H1 (cell line): ENCODE measurements around the gene DNAJC16. TPM values are rescaled to one million over a fixed set of nuclear protein-coding genes. Genes with fewer than 3 reads are reported as not detected.

ENCODE experiments used
- CTCF ChIA-PET: fragments of 300-600 bp; sonication (Branson Sonifier 250); formaldehyde crosslinking; loops from one replicate; lab custom pipeline; 2021; ENCODE audit not compliant: partially characterized antibody; lab: Charles Lee
- POLR2A ChIA-PET: fragments of 300-600 bp; sonication (Branson Sonifier 250); formaldehyde crosslinking; loops from one replicate; lab custom pipeline; 2021; ENCODE audit warnings: inconsistent platforms; ENCODE audit not compliant: partially characterized antibody; lab: Charles Lee
- DNase-seq, 2 experiments: peaks; one replicate each; pipeline versions ENCODE4 v3.0.0 to v3.0.0-alpha.2; 2010 to 2022; ENCODE audit warnings: low spot score in 2 of 2, low read depth in 1 of 2, mixed read lengths in 1 of 2
- FAIRE-seq: peaks from 2 replicates; lab custom pipeline; 2011; peaks lifted over from hg19 to GRCh38; lab: Jason Lieb, UNC
- H2AFZ ChIP-seq: 2 replicates; pipeline ENCODE4 v1.8.1; 2012; ENCODE audit warnings: low read length, inconsistent platforms
- H2AK5ac ChIP-seq: 2 replicates; pipeline ENCODE4 v1.6.1; 2013; ENCODE audit warnings: low read depth, low read length
- H2BK120ac ChIP-seq: replicated peaks from 2 replicates; pipeline ENCODE3; 2013; ENCODE audit warnings: low read depth, low read length, inconsistent platforms
- H2BK12ac ChIP-seq: 2 replicates; pipeline ENCODE4 v1.6.1; 2013; ENCODE audit warnings: low read depth, low read length
- H2BK15ac ChIP-seq: 2 replicates; pipeline ENCODE4 v1.6.1; 2013; ENCODE audit warnings: low read length
- H2BK20ac ChIP-seq: 2 replicates; pipeline ENCODE4 v1.6.1; 2013; ENCODE audit warnings: low read length
- H2BK5ac ChIP-seq: 2 replicates; pipeline ENCODE4 v1.6.1; 2013; ENCODE audit warnings: low read depth, low read length
- H3K14ac ChIP-seq: 2 replicates; pipeline ENCODE4 v1.6.1; 2013; ENCODE audit warnings: inconsistent platforms; ENCODE audit not compliant: insufficient read length
- H3K18ac ChIP-seq: 2 replicates; pipeline ENCODE4 v1.6.1; 2013; ENCODE audit warnings: low read length; ENCODE audit errors: extremely low read depth
- H3K23ac ChIP-seq: 2 replicates; pipeline ENCODE4 v1.6.1; 2013; ENCODE audit warnings: inconsistent platforms; ENCODE audit not compliant: insufficient read length
- H3K23me2 ChIP-seq: 2 replicates; pipeline ENCODE4 v1.6.1; 2013; ENCODE audit warnings: low read depth, low read length
- H3K27ac ChIP-seq: 2 replicates; pipeline ENCODE4 v1.6.1; 2011; ENCODE audit warnings: low read depth, low read length, inconsistent platforms
- H3K27me3 ChIP-seq, 4 experiments: replicated peaks in 1 of 4; 1 replicate in 1 of 4; 2 replicates in 3 of 4; pipeline versions ENCODE4 v1.6.1 to v1.8.1; 2011 to 2013; ENCODE audit warnings: low read length in 3 of 4, mild to moderate bottlenecking in 3 of 4, inconsistent platforms in 2 of 4, mixed read lengths in 2 of 4, moderate library complexity in 1 of 4; ENCODE audit not compliant: control insufficient read depth in 3 of 4, insufficient read depth in 3 of 4; ENCODE audit errors: extremely low read depth in 1 of 4
- H3K36me3 ChIP-seq, 4 experiments: 2 replicates each; pipeline versions ENCODE4 v1.6.1 to v1.8.1; 2011 to 2013; ENCODE audit warnings: mild to moderate bottlenecking in 4 of 4, low read length in 3 of 4, moderate library complexity in 2 of 4, control low read depth in 1 of 4, inconsistent platforms in 1 of 4; ENCODE audit not compliant: insufficient read depth in 4 of 4, control insufficient read depth in 2 of 4
- H3K4ac ChIP-seq: replicated peaks from 2 replicates; pipeline ENCODE3; 2013; ENCODE audit warnings: low read length, low read depth, mixed read lengths, inconsistent platforms; ENCODE audit not compliant: insufficient read length
- H3K4me1 ChIP-seq, 4 experiments: replicated peaks in 1 of 4; 1 replicate in 1 of 4; 2 replicates in 3 of 4; pipeline versions ENCODE4 v1.6.1 to v1.8.1; 2011 to 2013; ENCODE audit warnings: low read length in 3 of 4, inconsistent platforms in 2 of 4, mixed read lengths in 1 of 4; ENCODE audit not compliant: insufficient read depth in 4 of 4, control insufficient read depth in 3 of 4
- H3K4me2 ChIP-seq, 2 experiments: 2 replicates each; pipeline versions ENCODE4 v1.6.1 to v1.8.1; 2011 to 2013; ENCODE audit warnings: low read depth in 2 of 2, low read length in 2 of 2, control low read depth in 1 of 2, inconsistent platforms in 1 of 2, mild to moderate bottlenecking in 1 of 2; ENCODE audit not compliant: insufficient read depth in 1 of 2
- H3K4me3 ChIP-seq, 4 experiments: fragments of 200-600, 300-600 bp in 1 of 4; sonication (generic), shearing (Covaris generic), sonication (Bioruptor Twin) in 1 of 4; 2 replicates each; pipeline versions ENCODE4 v1.5.1 to v1.8.1; 2011 to 2016; ENCODE audit warnings: low read length in 4 of 4, low read depth in 3 of 4, control low read depth in 2 of 4, inconsistent platforms in 2 of 4, mild to moderate bottlenecking in 2 of 4, mixed read lengths in 1 of 4, moderate library complexity in 1 of 4; ENCODE audit not compliant: insufficient read depth in 2 of 4; ENCODE audit errors: extremely low read depth in 1 of 4
- H3K56ac ChIP-seq: replicated peaks from 2 replicates; pipeline ENCODE3; 2013; ENCODE audit warnings: low read depth, mild to moderate bottlenecking, mixed read lengths, low read length, inconsistent platforms; ENCODE audit not compliant: insufficient read length
- H3K79me1 ChIP-seq: 2 replicates; pipeline ENCODE4 v1.6.1; 2013; ENCODE audit warnings: low read depth, low read length, control low read depth
- H3K79me2 ChIP-seq, 2 experiments: 2 replicates each; pipeline versions ENCODE4 v1.6.1 to v1.8.1; 2012 to 2013; ENCODE audit warnings: low read length in 2 of 2, mild to moderate bottlenecking in 2 of 2, inconsistent platforms in 1 of 2; ENCODE audit not compliant: insufficient read depth in 2 of 2, control insufficient read depth in 1 of 2
- H3K9ac ChIP-seq, 4 experiments: replicated peaks in 1 of 4; 1 replicate in 1 of 4; 2 replicates in 3 of 4; pipeline versions ENCODE4 v1.6.1 to v1.8.1; 2011 to 2013; ENCODE audit warnings: low read depth in 3 of 4, low read length in 3 of 4, control low read depth in 2 of 4, mild to moderate bottlenecking in 2 of 4, moderate library complexity in 2 of 4, inconsistent platforms in 1 of 4; ENCODE audit errors: extremely low read depth in 1 of 4
- H3K9me3 ChIP-seq, 2 experiments: 2 replicates each; pipeline versions ENCODE4 v1.6.1 to v1.8.1; 2012 to 2013; ENCODE audit warnings: mild to moderate bottlenecking in 2 of 2, moderate library complexity in 2 of 2, control low read depth in 1 of 2, inconsistent platforms in 1 of 2, low read depth in 1 of 2, low read length in 1 of 2, mixed read lengths in 1 of 2; ENCODE audit not compliant: insufficient read depth in 2 of 2
- H4K20me1 ChIP-seq, 2 experiments: replicated peaks in 1 of 2; 2 replicates each; pipeline versions ENCODE3 to v1.8.1; 2011 to 2013; ENCODE audit warnings: inconsistent platforms in 2 of 2, low read length in 2 of 2, mild to moderate bottlenecking in 1 of 2; ENCODE audit not compliant: insufficient read depth in 2 of 2, control insufficient read depth in 1 of 2
- H4K5ac ChIP-seq: 2 replicates; pipeline ENCODE4 v1.6.1; 2013; ENCODE audit warnings: low read length, low read depth, mixed read lengths, inconsistent platforms; ENCODE audit not compliant: insufficient read length
- H4K8ac ChIP-seq: 2 replicates; pipeline ENCODE4 v1.8.0; 2013; ENCODE audit warnings: mild to moderate bottlenecking, moderate library complexity, low read length, inconsistent platforms; ENCODE audit not compliant: insufficient read depth; ENCODE audit errors: extremely low read depth
- H4K91ac ChIP-seq: replicated peaks from 2 replicates; pipeline ENCODE3; 2013; ENCODE audit warnings: low read length, mixed read lengths, inconsistent platforms; ENCODE audit not compliant: insufficient read length
- ASH2L ChIP-seq: fragments of 200-600, 300-600 bp; sonication (generic); IDR thresholded peaks from one replicate; pipeline ENCODE4 v1.7.1; 2017; ENCODE audit warnings: low read length
- EGR1 ChIP-seq: IDR thresholded peaks from 2 replicates; pipeline ENCODE4 v1.6.1; 2011; ENCODE audit warnings: low read depth, low read length, borderline replicate concordance
- POLR2AphosphoS5 ChIP-seq: IDR thresholded peaks from 2 replicates; pipeline ENCODE4 v1.6.1; 2011; ENCODE audit warnings: low read depth, low read length
- SUZ12 ChIP-seq: fragments of 200-600 bp; sonication (generic); IDR thresholded peaks from 2 replicates; pipeline ENCODE4 v1.6.1; 2012; ENCODE audit warnings: mild to moderate bottlenecking, inconsistent platforms, low read length, moderate library complexity, mixed read lengths
- TAF7 ChIP-seq: optimal IDR thresholded peaks from 2 replicates; pipeline ENCODE3; 2011; ENCODE audit warnings: low read depth, mild to moderate bottlenecking, inconsistent platforms, low read length, moderate library complexity, borderline replicate concordance
- TBP ChIP-seq: IDR thresholded peaks from 2 replicates; pipeline ENCODE4 v1.6.1; 2011; ENCODE audit warnings: low read depth, low read length, improper control_type of control experiment
- WGBS, 2 experiments: shearing (Covaris generic) in 1 of 2; methylation state at CpG; one replicate each; pipeline versions ENCODE4 v1.1.6 to v1.1.7; 2013 to 2015; ENCODE audit warnings: low lambda C conversion rate in 2 of 2, mixed read lengths in 2 of 2, inconsistent platforms in 1 of 2, low coverage in 1 of 2, missing lambda C conversion rate in 1 of 2; ENCODE audit not compliant: insufficient replicate concordance in 2 of 2, insufficient coverage in 1 of 2, insufficient read length in 1 of 2; ENCODE audit errors: extremely low coverage in 1 of 2, missing lambda C conversion rate in 1 of 2; 5-methylcytosine and 5-hydroxymethylcytosine counted together
- polyA plus RNA-seq, 7 experiments: library from polyadenylated mRNA; depleted of rRNA in 3 of 7; stranded (reverse) in 5 of 7; unstranded in 2 of 7; fragments of >200 nt in 5 of 7; fragments of 200-250 nt in 2 of 7; gene quantifications; 1 replicate in 5 of 7; 2 replicates in 1 of 7; 4 replicates in 1 of 7; pipeline versions ENCODE4 v1.2.1 to v1.2.3, GENCODE V29; 2011 to 2013; ENCODE audit warnings: missing spikeins in 2 of 7, mixed read lengths in 2 of 7
- total RNA-seq: library from RNA; stranded (reverse); fragmentation: NEBNext Ultra II Directional; extraction: Animal tissue kit (Norgen Biotek cat#: 25700); gene quantifications from 2 replicates; pipeline ENCODE4 v1.2.1, GENCODE V29; 2021
- TF ChIP-seq, protein P1 (sequence below): IDR thresholded peaks from 2 replicates; pipeline ENCODE4 v1.6.1; 2012; ENCODE audit warnings: inconsistent platforms
- TF ChIP-seq, protein P2 (sequence below), 3 experiments: IDR thresholded peaks; 1 replicate in 2 of 3; 2 replicates in 1 of 3; pipeline versions ENCODE4 v1.5.1 to v1.6.1; 2011; ENCODE audit warnings: low read length in 3 of 3, mild to moderate bottlenecking in 3 of 3, inconsistent platforms in 2 of 3, low read depth in 1 of 3, moderate library complexity in 1 of 3; ENCODE audit not compliant: insufficient read depth in 1 of 3; ENCODE audit errors: control extremely low read depth in 1 of 3

Gene DNAJC16
- total and polyA plus RNA-seq, 2 of the 8 experiments (the other 6 are each of a cell fraction or from before 2014, with no cell fraction given): 7.9 to 23.3 TPM

DNA sequence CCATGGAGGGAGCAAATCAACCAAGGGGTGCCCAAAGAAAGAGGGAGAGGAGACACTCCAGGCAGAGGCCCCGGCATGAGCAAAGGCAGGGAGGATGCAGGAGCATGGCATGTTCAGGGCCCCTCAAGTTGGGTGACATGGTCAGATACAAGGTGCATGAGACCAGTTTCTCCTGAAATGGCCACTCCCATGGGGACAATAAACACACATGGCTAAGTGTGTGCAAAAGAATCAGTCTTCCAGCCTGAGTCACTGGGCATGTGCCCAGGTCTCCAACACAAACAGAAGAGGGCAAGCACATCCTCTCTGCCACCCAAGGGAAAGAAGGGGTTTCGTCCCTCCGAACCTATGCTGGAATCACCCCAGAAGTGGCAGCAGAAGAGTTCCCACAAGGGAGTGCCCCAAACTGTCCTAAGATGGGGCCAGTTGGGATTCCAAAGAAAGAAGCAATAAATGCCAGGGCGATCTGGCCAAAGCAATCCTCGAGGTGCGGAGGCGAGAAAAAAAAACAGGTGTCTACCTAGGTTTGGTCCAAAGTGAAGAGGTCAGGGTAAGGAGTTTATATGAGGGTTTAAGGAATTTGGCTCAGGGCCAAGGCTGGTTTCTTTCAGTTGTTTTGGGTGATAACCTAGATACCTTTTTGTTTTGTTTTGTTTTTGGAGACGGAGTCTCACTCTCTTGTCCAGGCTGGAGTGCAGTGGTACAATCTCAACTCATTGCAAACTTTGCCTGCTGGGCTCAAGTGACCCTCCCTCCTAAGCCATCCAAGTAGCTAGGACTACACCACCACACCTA is 15.8 kb upstream of the DNAJC16 start:
- H3K14ac ChIP-seq: no peak overlapping the region
- H3K9ac ChIP-seq: no peak overlapping the region
- DNase-seq (no peak), FAIRE-seq (no peak)
- no peaks in the 10 kb centered on the region for H3K9me3 ChIP-seq
- ChIA-PET CTCF (interaction anchor here (0.9 to 1.0 kb wide), 2 partner anchors 9 to 11 kb away, joined by 3 read pairs; no protein-coding TSS in a partner anchor), POLR2A (no interaction called here)
- no peaks in the 10 kb centered on the region for H3K23me2 ChIP-seq
- H4K5ac ChIP-seq: no peak overlapping the region
- no peak overlapping the region for H3K4me2 ChIP-seq
- H3K27me3 ChIP-seq: no peaks in the 10 kb centered on the region
- no peak overlapping the region for H3K4me3 ChIP-seq
- H2BK120ac ChIP-seq: no peak overlapping the region
- peaks cover 13 to 31% (median 23%) of the 10 kb centered on the region in 4 experiments for H3K4me1 ChIP-seq
- H2BK12ac ChIP-seq: peak overlapping the region; percentile 94; the same call in 1 of the 2 replicates
- H2AK5ac ChIP-seq: no peak overlapping the region
- no peak overlapping the region for H3K56ac ChIP-seq
- no peaks in the 10 kb centered on the region; the same call in 1 of the 2 replicates for H3K79me1 ChIP-seq
- H2BK20ac ChIP-seq: peak overlapping the region; percentile 86; the same call in 1 of the 2 replicates
- 0 out of 2 replicates have a peak overlapping the region, but pooled peaks have one; percentile 83 for H2BK15ac ChIP-seq
- H3K36me3 ChIP-seq: peaks cover 0 to 3% (median 1%) of the 10 kb centered on the region in 4 experiments; a peak in 3 of 8 replicates
- no peak overlapping the region for H4K91ac ChIP-seq
- H3K79me2 ChIP-seq: peaks cover 0 to 15% of the 10 kb centered on the region in 2 experiments; a peak in 2 of 4 replicates
- TF ChIP-seq, protein P1, sequence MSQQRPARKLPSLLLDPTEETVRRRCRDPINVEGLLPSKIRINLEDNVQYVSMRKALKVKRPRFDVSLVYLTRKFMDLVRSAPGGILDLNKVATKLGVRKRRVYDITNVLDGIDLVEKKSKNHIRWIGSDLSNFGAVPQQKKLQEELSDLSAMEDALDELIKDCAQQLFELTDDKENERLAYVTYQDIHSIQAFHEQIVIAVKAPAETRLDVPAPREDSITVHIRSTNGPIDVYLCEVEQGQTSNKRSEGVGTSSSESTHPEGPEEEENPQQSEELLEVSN: no peak
- TF ChIP-seq, protein P2, sequence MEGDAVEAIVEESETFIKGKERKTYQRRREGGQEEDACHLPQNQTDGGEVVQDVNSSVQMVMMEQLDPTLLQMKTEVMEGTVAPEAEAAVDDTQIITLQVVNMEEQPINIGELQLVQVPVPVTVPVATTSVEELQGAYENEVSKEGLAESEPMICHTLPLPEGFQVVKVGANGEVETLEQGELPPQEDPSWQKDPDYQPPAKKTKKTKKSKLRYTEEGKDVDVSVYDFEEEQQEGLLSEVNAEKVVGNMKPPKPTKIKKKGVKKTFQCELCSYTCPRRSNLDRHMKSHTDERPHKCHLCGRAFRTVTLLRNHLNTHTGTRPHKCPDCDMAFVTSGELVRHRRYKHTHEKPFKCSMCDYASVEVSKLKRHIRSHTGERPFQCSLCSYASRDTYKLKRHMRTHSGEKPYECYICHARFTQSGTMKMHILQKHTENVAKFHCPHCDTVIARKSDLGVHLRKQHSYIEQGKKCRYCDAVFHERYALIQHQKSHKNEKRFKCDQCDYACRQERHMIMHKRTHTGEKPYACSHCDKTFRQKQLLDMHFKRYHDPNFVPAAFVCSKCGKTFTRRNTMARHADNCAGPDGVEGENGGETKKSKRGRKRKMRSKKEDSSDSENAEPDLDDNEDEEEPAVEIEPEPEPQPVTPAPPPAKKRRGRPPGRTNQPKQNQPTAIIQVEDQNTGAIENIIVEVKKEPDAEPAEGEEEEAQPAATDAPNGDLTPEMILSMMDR (IDR thresholded peaks at IDR 0.05; ENCODE audit: control extremely low read depth in 1 of 3, insufficient read depth in 1 of 3, low read depth in 1 of 3, low read length in 3 of 3): no peak
- TF ChIP-seq EGR1 (no peak), ASH2L (no peak), TAF7 (no peak), SUZ12 (no peak), POLR2AphosphoS5 (no peak), TBP (no peak)
- TF ChIP-seq, all 59 proteins: peak for 0
- no peak overlapping the region for H2BK5ac ChIP-seq
- H3K18ac ChIP-seq: peak overlapping the region; percentile 24; the same call in 1 of the 2 replicates
- H3K4ac ChIP-seq: no peak overlapping the region
- WGBS, 2 experiments: 95% methylated on average over 8 of the region's 8 CpGs; no CpG with 5 or more reads in 1 of the 2 experiments
- no peak overlapping the region for H2AFZ ChIP-seq
- no peak overlapping the region for H3K27ac ChIP-seq
- no peak overlapping the region for H3K23ac ChIP-seq
- peak overlapping the region; percentile 25; the same call in 1 of the 2 replicates for H4K8ac ChIP-seq
- H4K20me1 ChIP-seq: no peaks in the 10 kb centered on the region
